GM06990 (cell line): ENCODE measurements around the gene NT5C2.

ENCODE experiments used
- DNase-seq: peaks from one replicate; pipeline ENCODE4 v3.0.0-alpha.2; 2011; ENCODE audit not compliant: insufficient read length; ENCODE audit errors: extremely low read depth
- H3K27me3 ChIP-seq: replicated peaks from 2 replicates; pipeline ENCODE4 v1.6.0; 2011; ENCODE audit warnings: low read length; ENCODE audit not compliant: control insufficient read depth, insufficient read depth
- H3K36me3 ChIP-seq: 2 replicates; pipeline ENCODE4 v1.5.1; 2011; ENCODE audit warnings: low read length; ENCODE audit not compliant: control insufficient read depth, insufficient read depth
- H3K4me3 ChIP-seq: replicated peaks from 2 replicates; pipeline ENCODE4 v1.5.1; 2011; ENCODE audit warnings: low read depth, mild to moderate bottlenecking, control low read depth, low read length
- TF ChIP-seq, protein P1 (sequence below): IDR thresholded peaks from 2 replicates; pipeline ENCODE4 v1.5.1; 2011; ENCODE audit warnings: low read length, control low read depth, mild to moderate bottlenecking, inconsistent platforms; ENCODE audit not compliant: insufficient read depth, poor library complexity, severe bottlenecking

Gene NT5C2

GRCh38 chr10:103047381-103047780 is 145.7 kb downstream of the NT5C2 start:
- TF ChIP-seq, protein P1, sequence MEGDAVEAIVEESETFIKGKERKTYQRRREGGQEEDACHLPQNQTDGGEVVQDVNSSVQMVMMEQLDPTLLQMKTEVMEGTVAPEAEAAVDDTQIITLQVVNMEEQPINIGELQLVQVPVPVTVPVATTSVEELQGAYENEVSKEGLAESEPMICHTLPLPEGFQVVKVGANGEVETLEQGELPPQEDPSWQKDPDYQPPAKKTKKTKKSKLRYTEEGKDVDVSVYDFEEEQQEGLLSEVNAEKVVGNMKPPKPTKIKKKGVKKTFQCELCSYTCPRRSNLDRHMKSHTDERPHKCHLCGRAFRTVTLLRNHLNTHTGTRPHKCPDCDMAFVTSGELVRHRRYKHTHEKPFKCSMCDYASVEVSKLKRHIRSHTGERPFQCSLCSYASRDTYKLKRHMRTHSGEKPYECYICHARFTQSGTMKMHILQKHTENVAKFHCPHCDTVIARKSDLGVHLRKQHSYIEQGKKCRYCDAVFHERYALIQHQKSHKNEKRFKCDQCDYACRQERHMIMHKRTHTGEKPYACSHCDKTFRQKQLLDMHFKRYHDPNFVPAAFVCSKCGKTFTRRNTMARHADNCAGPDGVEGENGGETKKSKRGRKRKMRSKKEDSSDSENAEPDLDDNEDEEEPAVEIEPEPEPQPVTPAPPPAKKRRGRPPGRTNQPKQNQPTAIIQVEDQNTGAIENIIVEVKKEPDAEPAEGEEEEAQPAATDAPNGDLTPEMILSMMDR = no peak
- Histone ChIP-seq H3K27me3 (no peaks in the 10 kb centered on the region), H3K36me3 (no peaks in the 10 kb centered on the region), H3K4me3 (no peak overlapping the region)
- DNase-seq = no peak

GRCh38 chr10:103045961-103046360 is 147.1 kb downstream of the NT5C2 start:
- Histone ChIP-seq H3K27me3 (no peaks in the 10 kb centered on the region), H3K4me3 (no peak overlapping the region), H3K36me3 (no peaks in the 10 kb centered on the region)
- no peak for DNase-seq
- TF ChIP-seq, protein P1 = no peak

DNA sequence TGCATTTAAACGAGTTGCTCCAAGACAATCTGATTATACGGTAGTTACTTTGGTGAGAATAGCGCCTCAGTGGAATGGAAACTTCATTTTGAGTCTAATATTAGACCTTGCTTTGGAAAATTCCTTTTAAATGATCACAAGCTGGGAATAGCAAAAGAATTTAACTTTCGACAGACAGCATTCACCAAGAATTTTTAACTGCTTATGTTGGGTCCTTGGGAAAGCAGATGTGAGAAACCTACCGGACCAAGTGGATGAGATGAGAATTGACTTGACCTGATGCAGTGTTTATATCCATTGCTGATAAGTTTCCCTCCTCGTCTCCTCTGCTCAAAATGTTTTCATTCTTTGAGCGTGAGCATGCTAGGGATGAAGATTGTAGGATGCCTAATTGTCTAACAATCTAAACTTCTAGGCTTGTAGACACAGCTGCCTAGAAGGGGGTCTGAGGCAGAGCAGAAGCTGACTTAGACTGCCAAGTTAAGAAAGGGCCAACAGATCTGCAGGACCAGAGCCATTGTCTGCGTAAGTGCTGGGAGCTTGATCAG is 148.1 kb downstream of the NT5C2 start:
- Histone ChIP-seq H3K27me3 (no peaks in the 10 kb centered on the region), H3K4me3 (no peak overlapping the region), H3K36me3 (no peaks in the 10 kb centered on the region)
- TF ChIP-seq, protein P1 = no peak
- no peak for DNase-seq

DNA sequence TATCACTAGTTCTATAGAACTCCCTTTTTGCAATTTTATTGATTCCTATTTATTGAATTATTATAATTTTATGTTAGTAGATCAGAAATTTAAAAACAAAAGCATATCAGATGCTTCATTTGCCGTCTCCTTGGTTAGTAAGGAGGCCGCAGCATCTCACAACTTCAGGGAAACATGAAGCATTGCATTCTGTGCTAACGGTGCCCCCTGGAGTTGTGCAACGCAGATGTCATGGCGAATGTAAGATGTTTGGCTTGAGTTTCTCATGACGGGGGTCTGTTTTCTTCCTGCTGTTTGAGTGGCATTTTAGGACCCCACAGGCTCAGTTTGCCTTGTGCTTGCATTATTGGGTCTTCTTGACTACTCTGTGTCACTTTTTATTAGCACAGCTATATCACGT is 150.2 kb downstream of the NT5C2 start:
- H3K36me3 ChIP-seq = no peaks in the 10 kb centered on the region
- no peak for DNase-seq
- TF ChIP-seq, protein P1 = no peak
- H3K4me3 ChIP-seq = no peak overlapping the region
- H3K27me3 ChIP-seq = no peaks in the 10 kb centered on the region

DNA sequence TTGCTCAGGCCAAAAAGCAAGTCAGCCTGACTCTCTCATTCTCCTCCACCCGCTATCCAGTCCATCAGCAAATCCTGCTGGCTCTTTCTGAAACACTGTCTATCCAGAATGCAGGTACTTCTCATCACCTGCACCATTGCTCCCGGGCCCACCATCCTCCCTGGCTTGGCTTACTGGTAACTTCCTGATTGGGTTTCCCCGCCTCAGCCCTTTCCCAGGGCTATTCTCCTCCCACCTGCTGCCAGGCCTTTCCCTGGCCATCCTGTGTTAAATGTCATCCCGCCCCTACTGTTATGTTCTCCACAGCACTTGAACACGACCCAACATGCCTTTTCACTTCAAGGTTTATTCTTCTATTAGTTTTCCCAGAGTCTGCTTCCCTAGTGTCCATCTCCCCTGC is 150.9 kb downstream of the NT5C2 start:
- Histone ChIP-seq H3K36me3 (no peaks in the 10 kb centered on the region), H3K4me3 (no peak overlapping the region), H3K27me3 (no peaks in the 10 kb centered on the region)
- TF ChIP-seq, protein P1 = no peak
- DNase-seq = no peak

GRCh38 chr10:103041391-103041790 is 151.7 kb downstream of the NT5C2 start:
- TF ChIP-seq, protein P1 = no peak
- no peak for DNase-seq
- no peaks in the 10 kb centered on the region for H3K36me3 ChIP-seq

More at GRCh38 chr10:103041391-103041790, 151.7 kb downstream of the NT5C2 start:
- no peaks in the 10 kb centered on the region for H3K27me3 ChIP-seq
- no peak overlapping the region for H3K4me3 ChIP-seq
